Measurements from ENCODE around the gene AATF.

GRCh38 chr17:36979565-36979941 is 30.8 kb downstream of the AATF start:
- TF ChIP-seq EP300 (IDR thresholded peaks at IDR 0.05) (no peak), KDM1A (IDR thresholded peaks at IDR 0.05; ENCODE audit: low read depth) (no peak), CTCF (IDR thresholded peaks at IDR 0.05) (no peak), HDAC2 (IDR thresholded peaks at IDR 0.05) (no peak), PBX3 (IDR thresholded peaks at IDR 0.05) (no peak), MAX (IDR thresholded peaks at IDR 0.05) (no peak), MAFK (IDR thresholded peaks at IDR 0.05; ENCODE audit: partially characterized antibody) (no peak)
